GM23338 (cell line): ENCODE measurements around the gene SLC5A7. TPM values are rescaled to one million over a fixed set of nuclear protein-coding genes. Genes with fewer than 3 reads are reported as not detected.

Source experiments
- ATAC-seq: fragments of 200-7000 bp; cut with Tn5 transposase; 3 replicates; pipeline ENCODE4 v1.9.1; 2020
- DNase-seq: peaks from one replicate; pipeline ENCODE4 v3.0.0-alpha.2; 2015; ENCODE audit warnings: low spot score
- H2AFZ ChIP-seq: fragments of 200-600 bp; sonication (generic); 2 replicates; pipeline ENCODE4 v1.8.0; 2016; ENCODE audit warnings: antibody characterized with exemption, mild to moderate bottlenecking, moderate library complexity
- H3F3A ChIP-seq: fragments of 200-600 bp; sonication (generic); replicated peaks from 2 replicates; pipeline ENCODE4 v1.8.0; 2017; ENCODE audit warnings: antibody characterized with exemption, mixed run types, low read depth
- H3K27ac ChIP-seq: fragments of 200-600 bp; sonication (generic); 2 replicates; pipeline ENCODE4 v1.6.1; 2016; ENCODE audit warnings: low read depth
- H3K27me3 ChIP-seq: fragments of 200-600 bp; sonication (generic); 2 replicates; pipeline ENCODE4 v1.8.0; 2016; ENCODE audit warnings: mild to moderate bottlenecking, mixed run types, moderate library complexity; ENCODE audit not compliant: insufficient read depth
- H3K36me3 ChIP-seq: fragments of 200-600 bp; sonication (generic); 2 replicates; pipeline ENCODE4 v1.8.0; 2016; ENCODE audit warnings: mild to moderate bottlenecking; ENCODE audit not compliant: insufficient read depth
- H3K4me1 ChIP-seq: fragments of 200-600 bp; sonication (generic); 2 replicates; pipeline ENCODE4 v1.8.0; 2016; ENCODE audit warnings: mild to moderate bottlenecking, moderate library complexity; ENCODE audit not compliant: insufficient read depth
- H3K4me2 ChIP-seq: fragments of 200-600 bp; sonication (generic); 2 replicates; pipeline ENCODE4 v1.7.1; 2017; ENCODE audit warnings: mixed run types
- H3K4me3 ChIP-seq: fragments of 200-600 bp; sonication (generic); 2 replicates; pipeline ENCODE4 v1.6.1; 2016; ENCODE audit warnings: mixed run types
- H3K79me2 ChIP-seq: fragments of 200-600 bp; sonication (generic); replicated peaks from 2 replicates; pipeline ENCODE4 v1.8.0; 2017; ENCODE audit warnings: mild to moderate bottlenecking; ENCODE audit not compliant: insufficient read depth
- H3K9me2 ChIP-seq: fragments of 200-600 bp; sonication (generic); 2 replicates; pipeline ENCODE4 v1.8.0; 2017; ENCODE audit not compliant: insufficient read depth
- H4K20me1 ChIP-seq: fragments of 200-600 bp; sonication (generic); replicated peaks from 2 replicates; pipeline ENCODE4 v1.8.0; 2017; ENCODE audit warnings: mild to moderate bottlenecking; ENCODE audit not compliant: insufficient read depth
- H3K27ac Mint-ChIP-seq: 2 replicates; pipeline ENCODE4 v1.8.0; 2020; ENCODE audit warnings: inconsistent platforms, mild to moderate bottlenecking, moderate library complexity, mixed read lengths
- H3K27me3 Mint-ChIP-seq: 3 replicates; pipeline ENCODE4 v1.8.0; 2022; ENCODE audit warnings: low read depth, mild to moderate bottlenecking, moderate library complexity, mixed read lengths, inconsistent platforms; ENCODE audit not compliant: insufficient read depth, poor library complexity
- H3K36me3 Mint-ChIP-seq: 3 replicates; pipeline ENCODE4 v1.8.0; 2021; ENCODE audit warnings: low read depth, mild to moderate bottlenecking, inconsistent platforms, moderate library complexity, mixed read lengths
- H3K4me1 Mint-ChIP-seq: 3 replicates; pipeline ENCODE4 v1.8.0; 2020; ENCODE audit warnings: mild to moderate bottlenecking, inconsistent platforms, mixed read lengths
- H3K4me3 Mint-ChIP-seq: 3 replicates; pipeline ENCODE4 v1.8.0; 2021; ENCODE audit warnings: moderate library complexity, mild to moderate bottlenecking, inconsistent platforms, mixed read lengths
- H3K9me3 Mint-ChIP-seq: 3 replicates; pipeline ENCODE4 v1.8.0; 2020; ENCODE audit warnings: moderate library complexity, mild to moderate bottlenecking, inconsistent platforms, mixed read lengths
- EZH2 ChIP-seq: fragments of 200-600 bp; sonication (generic); IDR thresholded peaks from one replicate; pipeline ENCODE4 v1.8.0; 2017; ENCODE audit warnings: antibody characterized with exemption, mild to moderate bottlenecking, low read depth; ENCODE audit not compliant: unreplicated experiment
- STAT1 ChIP-seq: IDR thresholded peaks from one replicate; pipeline ENCODE4 v1.6.1; 2016; ENCODE audit warnings: antibody characterized with exemption; ENCODE audit not compliant: unreplicated experiment
- polyA plus RNA-seq: library from polyadenylated mRNA; unstranded; fragments of >200 nt; fragmentation: Nextera tagmentation; extraction: Ambion mirVana; gene quantifications from 2 replicates; pipeline ENCODE4 v1.2.1, GENCODE V29; 2016
- total RNA-seq: library from RNA; depleted of rRNA; stranded (reverse); fragments of >200 nt; shearing (Covaris generic); gene quantifications from 2 replicates; pipeline ENCODE4 v1.2.3, GENCODE V29; 2014
- TF ChIP-seq, protein P1 (sequence below): fragments of 250-450 bp; sonication (Bioruptor Pico); IDR thresholded peaks from 2 replicates; pipeline ENCODE4 v1.5.0; 2020; ENCODE audit warnings: mild to moderate bottlenecking, moderate library complexity
- TF ChIP-seq, protein P2 (sequence below), 2 experiments: fragments of 200-600 bp in 1 of 2; sonication (generic) in 1 of 2; conservative IDR thresholded peaks; 2 replicates each; pipeline versions ENCODE4 v1.5.1 to v1.6.1; 2016 to 2017; ENCODE audit warnings: antibody characterized with exemption in 2 of 2, low read depth in 2 of 2, mild to moderate bottlenecking in 2 of 2, moderate library complexity in 1 of 2
- TF ChIP-seq, protein P3 (sequence below): IDR thresholded peaks from 2 replicates; pipeline ENCODE4 v1.6.1; 2016; ENCODE audit warnings: antibody characterized with exemption

The SLC5A7 gene
- total and polyA plus RNA-seq, 2 experiments from 2014 or later, result 0.05 to 0.17 TPM

DNA sequence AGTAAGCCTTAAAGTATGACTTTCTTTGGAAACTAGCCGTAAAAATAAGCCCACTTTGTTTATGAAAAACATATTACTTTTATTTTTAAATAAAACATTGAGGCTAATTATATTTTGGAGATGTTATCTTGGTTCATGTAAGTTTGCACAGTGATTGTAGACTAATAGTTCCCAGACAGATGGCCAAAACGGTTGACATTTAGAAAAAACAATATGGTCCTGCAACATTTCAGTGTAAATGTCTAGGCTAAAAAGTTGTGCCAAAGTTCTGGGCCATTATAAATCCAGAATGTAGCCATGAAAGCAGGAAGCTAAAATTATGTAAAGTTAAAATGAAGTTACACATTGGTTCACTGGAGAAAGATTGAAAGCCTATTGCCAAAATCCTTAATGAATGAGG lies 43.6 kb downstream of the SLC5A7 start (continued):
- TF ChIP-seq, protein P1, sequence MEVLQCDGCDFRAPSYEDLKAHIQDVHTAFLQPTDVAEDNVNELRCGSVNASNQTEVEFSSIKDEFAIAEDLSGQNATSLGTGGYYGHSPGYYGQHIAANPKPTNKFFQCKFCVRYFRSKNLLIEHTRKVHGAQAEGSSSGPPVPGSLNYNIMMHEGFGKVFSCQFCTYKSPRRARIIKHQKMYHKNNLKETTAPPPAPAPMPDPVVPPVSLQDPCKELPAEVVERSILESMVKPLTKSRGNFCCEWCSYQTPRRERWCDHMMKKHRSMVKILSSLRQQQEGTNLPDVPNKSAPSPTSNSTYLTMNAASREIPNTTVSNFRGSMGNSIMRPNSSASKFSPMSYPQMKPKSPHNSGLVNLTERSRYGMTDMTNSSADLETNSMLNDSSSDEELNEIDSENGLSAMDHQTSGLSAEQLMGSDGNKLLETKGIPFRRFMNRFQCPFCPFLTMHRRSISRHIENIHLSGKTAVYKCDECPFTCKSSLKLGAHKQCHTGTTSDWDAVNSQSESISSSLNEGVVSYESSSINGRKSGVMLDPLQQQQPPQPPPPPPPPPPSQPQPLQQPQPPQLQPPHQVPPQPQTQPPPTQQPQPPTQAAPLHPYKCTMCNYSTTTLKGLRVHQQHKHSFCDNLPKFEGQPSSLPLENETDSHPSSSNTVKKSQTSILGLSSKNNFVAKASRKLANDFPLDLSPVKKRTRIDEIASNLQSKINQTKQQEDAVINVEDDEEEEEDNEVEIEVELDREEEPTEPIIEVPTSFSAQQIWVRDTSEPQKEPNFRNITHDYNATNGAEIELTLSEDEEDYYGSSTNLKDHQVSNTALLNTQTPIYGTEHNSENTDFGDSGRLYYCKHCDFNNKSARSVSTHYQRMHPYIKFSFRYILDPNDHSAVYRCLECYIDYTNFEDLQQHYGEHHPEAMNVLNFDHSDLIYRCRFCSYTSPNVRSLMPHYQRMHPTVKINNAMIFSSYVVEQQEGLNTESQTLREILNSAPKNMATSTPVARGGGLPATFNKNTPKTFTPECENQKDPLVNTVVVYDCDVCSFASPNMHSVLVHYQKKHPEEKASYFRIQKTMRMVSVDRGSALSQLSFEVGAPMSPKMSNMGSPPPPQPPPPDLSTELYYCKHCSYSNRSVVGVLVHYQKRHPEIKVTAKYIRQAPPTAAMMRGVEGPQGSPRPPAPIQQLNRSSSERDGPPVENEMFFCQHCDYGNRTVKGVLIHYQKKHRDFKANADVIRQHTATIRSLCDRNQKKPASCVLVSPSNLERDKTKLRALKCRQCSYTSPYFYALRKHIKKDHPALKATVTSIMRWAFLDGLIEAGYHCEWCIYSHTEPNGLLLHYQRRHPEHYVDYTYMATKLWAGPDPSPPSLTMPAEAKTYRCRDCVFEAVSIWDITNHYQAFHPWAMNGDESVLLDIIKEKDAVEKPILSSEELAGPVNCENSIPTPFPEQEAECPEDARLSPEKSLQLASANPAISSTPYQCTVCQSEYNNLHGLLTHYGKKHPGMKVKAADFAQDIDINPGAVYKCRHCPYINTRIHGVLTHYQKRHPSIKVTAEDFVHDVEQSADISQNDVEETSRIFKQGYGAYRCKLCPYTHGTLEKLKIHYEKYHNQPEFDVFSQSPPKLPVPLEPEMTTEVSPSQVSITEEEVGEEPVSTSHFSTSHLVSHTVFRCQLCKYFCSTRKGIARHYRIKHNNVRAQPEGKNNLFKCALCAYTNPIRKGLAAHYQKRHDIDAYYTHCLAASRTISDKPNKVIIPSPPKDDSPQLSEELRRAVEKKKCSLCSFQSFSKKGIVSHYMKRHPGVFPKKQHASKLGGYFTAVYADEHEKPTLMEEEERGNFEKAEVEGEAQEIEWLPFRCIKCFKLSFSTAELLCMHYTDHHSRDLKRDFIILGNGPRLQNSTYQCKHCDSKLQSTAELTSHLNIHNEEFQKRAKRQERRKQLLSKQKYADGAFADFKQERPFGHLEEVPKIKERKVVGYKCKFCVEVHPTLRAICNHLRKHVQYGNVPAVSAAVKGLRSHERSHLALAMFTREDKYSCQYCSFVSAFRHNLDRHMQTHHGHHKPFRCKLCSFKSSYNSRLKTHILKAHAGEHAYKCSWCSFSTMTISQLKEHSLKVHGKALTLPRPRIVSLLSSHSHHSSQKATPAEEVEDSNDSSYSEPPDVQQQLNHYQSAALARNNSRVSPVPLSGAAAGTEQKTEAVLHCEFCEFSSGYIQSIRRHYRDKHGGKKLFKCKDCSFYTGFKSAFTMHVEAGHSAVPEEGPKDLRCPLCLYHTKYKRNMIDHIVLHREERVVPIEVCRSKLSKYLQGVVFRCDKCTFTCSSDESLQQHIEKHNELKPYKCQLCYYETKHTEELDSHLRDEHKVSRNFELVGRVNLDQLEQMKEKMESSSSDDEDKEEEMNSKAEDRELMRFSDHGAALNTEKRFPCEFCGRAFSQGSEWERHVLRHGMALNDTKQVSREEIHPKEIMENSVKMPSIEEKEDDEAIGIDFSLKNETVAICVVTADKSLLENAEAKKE (CRISPR knock-in tag), result no peak

DNA sequence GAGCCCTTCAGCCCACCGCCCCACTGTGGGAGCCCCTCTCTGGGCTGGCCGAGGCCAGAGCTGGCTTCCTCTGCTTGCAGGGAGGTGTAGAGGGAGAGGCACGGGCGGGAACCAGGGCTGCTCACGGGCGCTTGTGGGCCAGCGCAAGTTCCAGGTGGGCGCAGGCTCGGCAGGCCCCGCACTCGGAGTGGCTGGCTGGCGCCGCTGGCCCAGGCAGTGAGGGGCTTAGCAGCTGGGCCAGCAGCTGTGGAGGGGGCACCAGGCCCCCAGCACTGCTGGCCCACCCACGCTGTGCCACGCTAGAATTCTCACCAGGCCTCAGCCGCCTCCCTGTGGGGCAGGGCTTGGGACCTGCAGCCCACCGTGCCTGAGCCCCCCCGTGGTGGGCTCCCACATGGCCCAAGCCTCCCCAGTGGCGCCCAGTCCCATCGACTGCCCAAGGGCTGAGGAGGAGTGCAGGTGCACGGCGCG lies 45.2 kb downstream of the SLC5A7 start:
- peaks cover 24% of the 10 kb centered on the region for H3K9me3 Mint-ChIP-seq
- TF ChIP-seq EZH2 (no peak), STAT1 (no peak)
- TF ChIP-seq, protein P2, sequence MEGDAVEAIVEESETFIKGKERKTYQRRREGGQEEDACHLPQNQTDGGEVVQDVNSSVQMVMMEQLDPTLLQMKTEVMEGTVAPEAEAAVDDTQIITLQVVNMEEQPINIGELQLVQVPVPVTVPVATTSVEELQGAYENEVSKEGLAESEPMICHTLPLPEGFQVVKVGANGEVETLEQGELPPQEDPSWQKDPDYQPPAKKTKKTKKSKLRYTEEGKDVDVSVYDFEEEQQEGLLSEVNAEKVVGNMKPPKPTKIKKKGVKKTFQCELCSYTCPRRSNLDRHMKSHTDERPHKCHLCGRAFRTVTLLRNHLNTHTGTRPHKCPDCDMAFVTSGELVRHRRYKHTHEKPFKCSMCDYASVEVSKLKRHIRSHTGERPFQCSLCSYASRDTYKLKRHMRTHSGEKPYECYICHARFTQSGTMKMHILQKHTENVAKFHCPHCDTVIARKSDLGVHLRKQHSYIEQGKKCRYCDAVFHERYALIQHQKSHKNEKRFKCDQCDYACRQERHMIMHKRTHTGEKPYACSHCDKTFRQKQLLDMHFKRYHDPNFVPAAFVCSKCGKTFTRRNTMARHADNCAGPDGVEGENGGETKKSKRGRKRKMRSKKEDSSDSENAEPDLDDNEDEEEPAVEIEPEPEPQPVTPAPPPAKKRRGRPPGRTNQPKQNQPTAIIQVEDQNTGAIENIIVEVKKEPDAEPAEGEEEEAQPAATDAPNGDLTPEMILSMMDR (conservative IDR thresholded peaks at IDR 0.05; ENCODE audit: low read depth in 2 of 2), result no peak
- TF ChIP-seq, protein P3, sequence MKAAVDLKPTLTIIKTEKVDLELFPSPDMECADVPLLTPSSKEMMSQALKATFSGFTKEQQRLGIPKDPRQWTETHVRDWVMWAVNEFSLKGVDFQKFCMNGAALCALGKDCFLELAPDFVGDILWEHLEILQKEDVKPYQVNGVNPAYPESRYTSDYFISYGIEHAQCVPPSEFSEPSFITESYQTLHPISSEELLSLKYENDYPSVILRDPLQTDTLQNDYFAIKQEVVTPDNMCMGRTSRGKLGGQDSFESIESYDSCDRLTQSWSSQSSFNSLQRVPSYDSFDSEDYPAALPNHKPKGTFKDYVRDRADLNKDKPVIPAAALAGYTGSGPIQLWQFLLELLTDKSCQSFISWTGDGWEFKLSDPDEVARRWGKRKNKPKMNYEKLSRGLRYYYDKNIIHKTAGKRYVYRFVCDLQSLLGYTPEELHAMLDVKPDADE, result no peak
- Histone ChIP-seq H3K27me3 (no peaks in the 10 kb centered on the region), H3K79me2 (no peaks in the 10 kb centered on the region), H3K36me3 (peaks cover 5% of the 10 kb centered on the region; the same call in 1 of the 2 replicates), H2AFZ (no peak overlapping the region), H3K4me3 (no peak overlapping the region), H3K4me2 (no peak overlapping the region), H3K27ac (no peak overlapping the region), H3K9me2 (0 out of 2 replicates have a peak, but pooled peaks cover 5% of the 10 kb centered on the region), H3K4me1 (peaks cover 8% of the 10 kb centered on the region; the same call in 1 of the 2 replicates), H4K20me1 (no peaks in the 10 kb centered on the region), H3F3A (no peaks in the 10 kb centered on the region)
- H3K27ac Mint-ChIP-seq, result no peak overlapping the region
- DNase-seq (no peak), ATAC-seq (no peak)
- no peak overlapping the region for H3K4me3 Mint-ChIP-seq
- H3K36me3 Mint-ChIP-seq, result peaks cover 21% of the 10 kb centered on the region
- H3K27me3 Mint-ChIP-seq, result peaks cover 2% of the 10 kb centered on the region
- H3K4me1 Mint-ChIP-seq, result peaks cover 6% of the 10 kb centered on the region
